Ishikawa (cell line): ENCODE measurements around the gene KLHDC4.

Experiments used
- CEBPB ChIP-seq: IDR thresholded peaks from 2 replicates; pipeline ENCODE4 v1.6.1; 2012
- CREB1 ChIP-seq: IDR thresholded peaks from 2 replicates; pipeline ENCODE4 v1.6.1; 2012; ENCODE audit warnings: low read depth
- EP300 ChIP-seq: IDR thresholded peaks from 2 replicates; pipeline ENCODE4 v1.6.1; 2012; ENCODE audit warnings: borderline replicate concordance
- MAX ChIP-seq: IDR thresholded peaks from 2 replicates; pipeline ENCODE4 v1.6.1; 2012
- NFIC ChIP-seq: IDR thresholded peaks from 2 replicates; pipeline ENCODE4 v1.6.1; 2012
- RAD21 ChIP-seq: IDR thresholded peaks from 2 replicates; pipeline ENCODE4 v1.6.1; 2012; ENCODE audit warnings: low read depth
- TAF1 ChIP-seq: IDR thresholded peaks from 2 replicates; pipeline ENCODE4 v1.6.1; 2012; ENCODE audit warnings: low read depth, mild to moderate bottlenecking
- YY1 ChIP-seq: IDR thresholded peaks from 2 replicates; pipeline ENCODE4 v1.6.1; 2012; ENCODE audit warnings: low read depth
- ZBTB7A ChIP-seq: IDR thresholded peaks from 2 replicates; pipeline ENCODE4 v1.6.1; 2012; ENCODE audit warnings: low read depth
- TF ChIP-seq, protein P1 (sequence below): IDR thresholded peaks from 2 replicates; pipeline ENCODE4 v1.6.1; 2012

- no peak for TF ChIP-seq MAX
- TF ChIP-seq YY1, result no peak
- no peak for TF ChIP-seq TAF1
- TF ChIP-seq NFIC, result no peak
- TF ChIP-seq CEBPB, result no peak
- no peak for TF ChIP-seq ZBTB7A
- TF ChIP-seq, protein P1, sequence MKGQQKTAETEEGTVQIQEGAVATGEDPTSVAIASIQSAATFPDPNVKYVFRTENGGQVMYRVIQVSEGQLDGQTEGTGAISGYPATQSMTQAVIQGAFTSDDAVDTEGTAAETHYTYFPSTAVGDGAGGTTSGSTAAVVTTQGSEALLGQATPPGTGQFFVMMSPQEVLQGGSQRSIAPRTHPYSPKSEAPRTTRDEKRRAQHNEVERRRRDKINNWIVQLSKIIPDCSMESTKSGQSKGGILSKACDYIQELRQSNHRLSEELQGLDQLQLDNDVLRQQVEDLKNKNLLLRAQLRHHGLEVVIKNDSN, result no peak
- no peak for TF ChIP-seq CREB1
- TF ChIP-seq RAD21, result no peak
- TF ChIP-seq EP300, result no peak
Measured at GRCh38 chr16:87815567-87815966, 49.8 kb upstream of the KLHDC4 start.
